ENCODE measurements around the gene LMOD1.

Gene LMOD1

GRCh38 chr1:201892211-201892610 lies 54.1 kb downstream of the LMOD1 start:
- TF ChIP-seq CTCF (IDR thresholded peaks at IDR 0.05; ENCODE audit: borderline replicate concordance, insufficient read depth, low read depth, low read length), result no peak
- H3K4me3 ChIP-seq (ENCODE audit: low read depth, low read length), result no peak overlapping the region

- no peak for TF ChIP-seq CTCF (IDR thresholded peaks at IDR 0.05; ENCODE audit: borderline replicate concordance, insufficient read depth, low read depth, low read length)
Observed at GRCh38 chr1:201891451-201892045, 54.8 kb downstream of the LMOD1 start.

GRCh38 chr1:201890806-201891450 lies 55.4 kb downstream of the LMOD1 start:
- H3K4me3 ChIP-seq (ENCODE audit: low read depth, low read length), result no peak overlapping the region
- no peak for TF ChIP-seq CTCF (IDR thresholded peaks at IDR 0.05; ENCODE audit: borderline replicate concordance, insufficient read depth, low read depth, low read length)

More at GRCh38 chr1:201891451-201892045, 54.8 kb downstream of the LMOD1 start:
- no peak overlapping the region for H3K4me3 ChIP-seq (ENCODE audit: low read depth, low read length)

- H3K4me3 ChIP-seq (ENCODE audit: low read depth, low read length), result no peak overlapping the region
- no peak for TF ChIP-seq CTCF (IDR thresholded peaks at IDR 0.05; ENCODE audit: borderline replicate concordance, insufficient read depth, low read depth, low read length)
Observed at GRCh38 chr1:201890223-201890622, 56.1 kb downstream of the LMOD1 start.

GRCh38 chr1:201889090-201889968 lies 57.0 kb downstream of the LMOD1 start:
- no peak for TF ChIP-seq CTCF (IDR thresholded peaks at IDR 0.05; ENCODE audit: borderline replicate concordance, insufficient read depth, low read depth, low read length)
- no peak overlapping the region for H3K4me3 ChIP-seq (ENCODE audit: low read depth, low read length)

- no peak within 1 kb of the TSS for H3K4me3 ChIP-seq (ENCODE audit: low read depth, low read length)
- TF ChIP-seq CTCF (IDR thresholded peaks at IDR 0.05; ENCODE audit: borderline replicate concordance, insufficient read depth, low read depth, low read length), result no peak
Observed at GRCh38 chr1:201888282-201889089, 57.9 kb downstream of the LMOD1 start, which contains the start of gene SHISA4. Gene SHISA4, plus strand, starts transcription at chr1:201888898. Its CDS starts 97 bp downstream, at chr1:201888995.
